Trophoblast cell (in vitro differentiated cells and primary cell): Measurements from ENCODE around the gene RANBP9.

Experiments used
- DNase-seq, 2 donors: peaks; one replicate each; pipeline ENCODE4 v3.0.0-alpha.2; 2016
- H2AFZ ChIP-seq: 2 replicates; pipeline ENCODE4 v1.6.1; 2013; ENCODE audit warnings: low read length, moderate library complexity, mild to moderate bottlenecking; ENCODE audit not compliant: insufficient read depth, poor library complexity
- H2AK5ac ChIP-seq: 2 replicates; pipeline ENCODE4 v1.6.1; 2013; ENCODE audit warnings: mild to moderate bottlenecking, low read length
- H2BK120ac ChIP-seq: 2 replicates; pipeline ENCODE4 v1.6.1; 2013; ENCODE audit warnings: low read length, mild to moderate bottlenecking, moderate library complexity; ENCODE audit not compliant: insufficient read depth, poor library complexity
- H2BK12ac ChIP-seq: 2 replicates; pipeline ENCODE4 v1.6.1; 2013; ENCODE audit warnings: mild to moderate bottlenecking, low read length, moderate library complexity
- H2BK5ac ChIP-seq: 2 replicates; pipeline ENCODE4 v1.6.1; 2013; ENCODE audit warnings: low read length, low read depth, moderate library complexity, mild to moderate bottlenecking; ENCODE audit not compliant: poor library complexity
- H3K14ac ChIP-seq: 2 replicates; pipeline ENCODE4 v1.6.1; 2013; ENCODE audit warnings: mild to moderate bottlenecking, low read length
- H3K18ac ChIP-seq: 2 replicates; pipeline ENCODE4 v1.6.1; 2013; ENCODE audit warnings: mild to moderate bottlenecking, low read length
- H3K23ac ChIP-seq: 2 replicates; pipeline ENCODE4 v1.6.1; 2013; ENCODE audit warnings: low read length
- H3K27ac ChIP-seq: 2 replicates; pipeline ENCODE4 v1.5.1; 2013; ENCODE audit warnings: low read depth, mild to moderate bottlenecking, inconsistent platforms, low read length, moderate library complexity
- H3K27me3 ChIP-seq: 2 replicates; pipeline ENCODE4 v1.6.1; 2013; ENCODE audit warnings: inconsistent platforms, mild to moderate bottlenecking, low read length, moderate library complexity; ENCODE audit not compliant: insufficient read depth
- H3K36me3 ChIP-seq, 2 experiments: 1 replicate in 1 of 2; 2 replicates in 1 of 2; pipeline ENCODE4 v1.6.1; 2013; ENCODE audit warnings: low read length in 2 of 2, mild to moderate bottlenecking in 2 of 2, moderate library complexity in 1 of 2; ENCODE audit not compliant: insufficient read depth in 2 of 2, control insufficient read depth in 1 of 2
- H3K4ac ChIP-seq: 2 replicates; pipeline ENCODE4 v1.6.1; 2013; ENCODE audit warnings: low read depth, mild to moderate bottlenecking, low read length, moderate library complexity
- H3K4me1 ChIP-seq, 2 experiments: 1 replicate in 1 of 2; 2 replicates in 1 of 2; pipeline ENCODE4 v1.6.1; 2013; ENCODE audit warnings: low read length in 2 of 2, mild to moderate bottlenecking in 2 of 2, moderate library complexity in 1 of 2; ENCODE audit not compliant: insufficient read depth in 2 of 2, control insufficient read depth in 1 of 2
- H3K4me2 ChIP-seq: 2 replicates; pipeline ENCODE4 v1.6.1; 2013; ENCODE audit warnings: inconsistent platforms, mild to moderate bottlenecking, low read length, moderate library complexity
- H3K4me3 ChIP-seq: 2 replicates; pipeline ENCODE4 v1.5.1; 2013; ENCODE audit warnings: mild to moderate bottlenecking, low read depth, low read length, inconsistent platforms
- H3K79me1 ChIP-seq: one replicate; pipeline ENCODE4 v1.6.1; 2013; ENCODE audit warnings: low read length
- H3K79me2 ChIP-seq: 2 replicates; pipeline ENCODE4 v1.6.1; 2013; ENCODE audit warnings: low read length, mild to moderate bottlenecking; ENCODE audit not compliant: control insufficient read depth, insufficient read depth, poor library complexity
- H3K9ac ChIP-seq: 2 replicates; pipeline ENCODE4 v1.6.1; 2013; ENCODE audit warnings: mild to moderate bottlenecking, low read length
- H3K9me3 ChIP-seq: 2 replicates; pipeline ENCODE4 v1.6.1; 2013; ENCODE audit warnings: low read depth, mild to moderate bottlenecking, control low read depth, inconsistent platforms, low read length; ENCODE audit not compliant: insufficient read depth
- H4K12ac ChIP-seq: 2 replicates; pipeline ENCODE4 v1.6.1; 2013; ENCODE audit warnings: low read depth, mild to moderate bottlenecking, low read length, moderate library complexity
- H4K8ac ChIP-seq: 2 replicates; pipeline ENCODE4 v1.6.1; 2013; ENCODE audit warnings: low read depth, mild to moderate bottlenecking, low read length, moderate library complexity
- H4K91ac ChIP-seq: one replicate; pipeline ENCODE4 v1.6.1; 2013; ENCODE audit warnings: low read depth, mild to moderate bottlenecking, low read length, moderate library complexity
- WGBS: extraction: QIAGEN DNeasy Blood & Tissue Kit; methylation state at CpG from one replicate; pipeline ENCODE4 v1.1.7; 2013; ENCODE audit warnings: missing lambda C conversion rate; ENCODE audit not compliant: insufficient read length, insufficient coverage; ENCODE audit errors: extremely low coverage; 5-methylcytosine and 5-hydroxymethylcytosine counted together

Gene RANBP9

GRCh38 chr6:13689511-13690256 is 22.0 kb downstream of the RANBP9 start:
- H2BK120ac ChIP-seq: no peak overlapping the region
- no peak overlapping the region for H3K9ac ChIP-seq
- H2AFZ ChIP-seq: no peak overlapping the region
- peaks cover 2 to 7% of the 10 kb centered on the region in 2 experiments for H3K36me3 ChIP-seq
- H3K79me2 ChIP-seq: no peaks in the 10 kb centered on the region
- no peak overlapping the region for H2BK12ac ChIP-seq
- H3K4ac ChIP-seq: no peak overlapping the region
- no peak overlapping the region for H3K14ac ChIP-seq
- no peak overlapping the region for H4K8ac ChIP-seq
- H3K27ac ChIP-seq: no peak overlapping the region
- H4K12ac ChIP-seq: no peak overlapping the region
- no peaks in the 10 kb centered on the region for H3K9me3 ChIP-seq
- no peaks in the 10 kb centered on the region for H3K27me3 ChIP-seq
- no peak overlapping the region for H2AK5ac ChIP-seq
- no peaks in the 10 kb centered on the region for H3K79me1 ChIP-seq
- H3K4me2 ChIP-seq: no peak overlapping the region
- WGBS: no CpG with 5 or more reads among the region's 5 CpGs
- no peak overlapping the region for H3K18ac ChIP-seq
- H3K4me1 ChIP-seq: no peaks in the 10 kb centered on the region
- H2BK5ac ChIP-seq: no peak overlapping the region
- H3K4me3 ChIP-seq: no peak overlapping the region
- no peak overlapping the region for H3K23ac ChIP-seq
- H4K91ac ChIP-seq: no peak overlapping the region
- no peak for DNase-seq

- Histone ChIP-seq H2AFZ (peak overlapping the region; percentile 63), H3K9ac (no peak overlapping the region), H3K27me3 (no peaks in the 10 kb centered on the region), H3K4me1 (no peaks in the 10 kb centered on the region), H3K14ac (no peak overlapping the region), H3K23ac (no peak overlapping the region), H2AK5ac (no peak overlapping the region), H4K8ac (no peak overlapping the region), H3K4me3 (no peak overlapping the region), H3K4me2 (no peak overlapping the region), H3K79me2 (no peaks in the 10 kb centered on the region), H2BK5ac (no peak overlapping the region), H3K9me3 (no peaks in the 10 kb centered on the region), H3K36me3 (peaks cover 2 to 8% of the 10 kb centered on the region in 2 experiments), H3K18ac (no peak overlapping the region), H3K27ac (no peak overlapping the region), H2BK120ac (no peak overlapping the region), H4K91ac (no peak overlapping the region), H2BK12ac (no peak overlapping the region), H3K79me1 (no peaks in the 10 kb centered on the region), H3K4ac (no peak overlapping the region), H4K12ac (no peak overlapping the region)
- no CpG with 5 or more reads among the region's 5 CpGs for WGBS
- DNase-seq: peak in 1 of 2 donors; percentile 40
Measured at GRCh38 chr6:13688692-13689196, 22.9 kb downstream of the RANBP9 start.

DNA sequence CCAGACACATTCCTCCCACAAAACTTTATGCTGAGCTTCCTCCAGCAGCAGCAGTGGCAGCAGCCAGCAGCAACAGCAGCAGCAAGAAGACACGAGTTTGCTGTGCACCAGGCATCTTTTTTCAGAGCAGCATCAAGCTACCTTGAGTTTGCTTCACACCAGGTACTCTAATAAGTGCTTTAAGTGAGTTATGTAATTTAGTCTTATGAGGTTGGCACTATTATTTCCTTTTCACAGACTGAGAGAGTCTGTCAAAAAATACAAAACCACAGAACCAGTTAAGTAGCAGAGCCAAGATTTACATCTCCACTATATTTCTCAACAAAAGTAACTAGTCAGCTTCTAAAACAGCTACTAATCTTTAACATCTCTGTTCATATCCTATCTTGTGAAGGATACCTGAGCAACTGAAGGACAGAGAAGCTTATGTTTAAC is 23.7 kb downstream of the RANBP9 start:
- Histone ChIP-seq H2BK12ac (no peak overlapping the region), H3K79me1 (no peaks in the 10 kb centered on the region), H2AK5ac (no peak overlapping the region), H3K4me2 (no peak overlapping the region), H3K18ac (no peak overlapping the region), H2AFZ (no peak overlapping the region), H4K12ac (no peak overlapping the region), H3K4me3 (no peak overlapping the region), H3K4me1 (no peaks in the 10 kb centered on the region), H3K23ac (no peak overlapping the region), H3K9me3 (no peaks in the 10 kb centered on the region), H2BK5ac (no peak overlapping the region), H3K79me2 (no peaks in the 10 kb centered on the region), H2BK120ac (no peak overlapping the region), H4K91ac (no peak overlapping the region), H3K36me3 (peaks cover 2 to 4% of the 10 kb centered on the region in 2 experiments), H3K27ac (no peak overlapping the region), H4K8ac (no peak overlapping the region), H3K4ac (no peak overlapping the region), H3K14ac (no peak overlapping the region), H3K27me3 (no peaks in the 10 kb centered on the region), H3K9ac (no peak overlapping the region)
- DNase-seq: peak in 1 of 2 donors; percentile 55
- WGBS: no CpG with 5 or more reads among the region's 1 CpG

DNA sequence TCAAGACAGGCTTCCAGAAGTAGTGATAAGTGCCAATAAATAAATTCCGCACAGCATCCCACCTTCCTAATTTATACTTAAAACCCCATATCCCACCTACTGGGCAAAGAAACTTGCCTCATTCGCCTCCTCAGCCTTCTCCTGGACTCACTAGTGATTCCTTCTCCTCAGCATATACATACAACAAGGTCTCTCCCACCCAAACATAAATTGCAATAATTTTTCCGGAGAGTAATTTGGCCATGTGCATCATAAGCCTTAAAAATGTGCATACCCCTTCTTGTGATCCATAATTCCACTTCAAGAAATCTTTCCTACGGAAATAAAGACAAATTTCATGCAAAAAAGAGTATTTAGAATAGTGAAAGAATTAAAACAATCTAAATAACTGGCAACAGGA is 26.8 kb downstream of the RANBP9 start:
- Histone ChIP-seq H2BK120ac (no peak overlapping the region), H4K91ac (no peak overlapping the region), H3K4me2 (no peak overlapping the region), H2AFZ (no peak overlapping the region), H3K36me3 (peaks cover 4% of the 10 kb centered on the region in 2 experiments), H3K79me1 (no peaks in the 10 kb centered on the region), H3K27me3 (no peaks in the 10 kb centered on the region), H3K14ac (no peak overlapping the region), H2BK12ac (no peak overlapping the region), H3K9ac (no peak overlapping the region), H3K4me1 (no peaks in the 10 kb centered on the region), H3K18ac (no peak overlapping the region), H2BK5ac (no peak overlapping the region), H3K4me3 (no peak overlapping the region), H4K12ac (no peak overlapping the region), H2AK5ac (no peak overlapping the region), H3K27ac (no peak overlapping the region), H3K9me3 (no peaks in the 10 kb centered on the region), H3K79me2 (no peaks in the 10 kb centered on the region), H3K23ac (no peak overlapping the region), H3K4ac (peak overlapping the region; percentile 69), H4K8ac (no peak overlapping the region)
- no CpG with 5 or more reads among the region's 4 CpGs for WGBS
- DNase-seq: no peak
